WTC11 (cell line): Measurements from ENCODE around the gene SNX32. TPM values are rescaled to one million over a fixed set of nuclear protein-coding genes. Genes with fewer than 3 reads are reported as not detected.

ENCODE experiments used
- ATAC-seq: fragments of 200-7000 bp; cut with Tn5 transposase; 2 replicates; pipeline ENCODE4 v1.10.0; 2021; ENCODE audit warnings: mild to moderate bottlenecking, moderate library complexity
- CTCF ChIA-PET: fragments of 300-600 bp; sonication (Branson Sonifier 250); formaldehyde crosslinking; loops from one replicate; lab custom pipeline; 2021; ENCODE audit warnings: antibody characterized with exemption; lab: Charles Lee
- POLR2A ChIA-PET: fragments of 350-600 bp; sonication (Branson Sonifier 250); formaldehyde crosslinking; loops from one replicate; lab custom pipeline; 2021; ENCODE audit warnings: antibody characterized with exemption; lab: Charles Lee
- DNase-seq: peaks from one replicate; pipeline ENCODE4 v3.0.0; 2021; ENCODE audit warnings: low spot score
- H3K27ac Mint-ChIP-seq: 2 replicates; pipeline ENCODE4 v1.8.0; 2021; ENCODE audit warnings: mixed read lengths
- H3K27me3 Mint-ChIP-seq: 2 replicates; pipeline ENCODE4 v1.8.0; 2021; ENCODE audit warnings: low read depth, mild to moderate bottlenecking, moderate library complexity, mixed read lengths
- H3K36me3 Mint-ChIP-seq: 2 replicates; pipeline ENCODE4 v1.8.0; 2021; ENCODE audit warnings: mixed read lengths
- H3K4me1 Mint-ChIP-seq: 2 replicates; pipeline ENCODE4 v1.8.0; 2022; ENCODE audit warnings: mixed read lengths
- H3K4me3 Mint-ChIP-seq: 2 replicates; pipeline ENCODE4 v1.8.0; 2021; ENCODE audit warnings: mild to moderate bottlenecking, moderate library complexity, mixed read lengths
- H3K9me3 Mint-ChIP-seq: 2 replicates; pipeline ENCODE4 v1.8.0; 2021; ENCODE audit warnings: mixed read lengths
- CBFB ChIP-seq: sonication (generic); formaldehyde crosslinking; IDR thresholded peaks from 2 replicates; pipeline ENCODE4 v1.8.1; 2022; ENCODE audit warnings: mild to moderate bottlenecking, low read depth, missing genetic modification reagents
- CDX4 ChIP-seq: fragments of 250-450 bp; sonication (Bioruptor Pico); IDR thresholded peaks from 2 replicates; pipeline ENCODE4 v1.9.0; 2021; ENCODE audit warnings: moderate library complexity, mild to moderate bottlenecking, inconsistent platforms, borderline replicate concordance
- EMX1 ChIP-seq: fragments of 250-450 bp; sonication (Bioruptor Pico); IDR thresholded peaks from 2 replicates; pipeline ENCODE4 v1.8.0; 2021; ENCODE audit warnings: mild to moderate bottlenecking
- HMGA2 ChIP-seq: fragments of 250-450 bp; sonication (Bioruptor Pico); IDR thresholded peaks from 2 replicates; pipeline ENCODE4 v1.4.0; 2021; ENCODE audit warnings: mild to moderate bottlenecking, moderate library complexity
- JAZF1 ChIP-seq: fragments of 250-450 bp; sonication (Bioruptor Pico); IDR thresholded peaks from 2 replicates; pipeline ENCODE4 v1.9.0; 2021; ENCODE audit warnings: moderate library complexity, mild to moderate bottlenecking, inconsistent platforms
- JUN ChIP-seq: sonication (generic); formaldehyde crosslinking; IDR thresholded peaks from 2 replicates; pipeline ENCODE4 v1.8.0; 2023; ENCODE audit warnings: mild to moderate bottlenecking, missing genetic modification reagents
- MXD4 ChIP-seq: fragments of 250-450 bp; sonication (Bioruptor Pico); IDR thresholded peaks from 2 replicates; pipeline ENCODE4 v1.8.0; 2021; ENCODE audit warnings: mild to moderate bottlenecking, moderate library complexity, borderline replicate concordance
- SMAD3 ChIP-seq: sonication (generic); formaldehyde crosslinking; IDR thresholded peaks from 2 replicates; pipeline ENCODE4 v1.8.0; 2022; ENCODE audit warnings: missing genetic modification reagents, mild to moderate bottlenecking, borderline replicate concordance
- SMAD4 ChIP-seq: sonication (generic); formaldehyde crosslinking; IDR thresholded peaks from 2 replicates; pipeline ENCODE4 v1.8.0; 2022; ENCODE audit warnings: mild to moderate bottlenecking, missing genetic modification reagents
- TCF7 ChIP-seq: sonication (generic); formaldehyde crosslinking; IDR thresholded peaks from 2 replicates; pipeline ENCODE4 v1.8.0; 2022; ENCODE audit warnings: mild to moderate bottlenecking, low read depth, missing genetic modification reagents, moderate library complexity
- TEAD1 ChIP-seq: sonication (generic); formaldehyde crosslinking; IDR thresholded peaks from 2 replicates; pipeline ENCODE4 v1.8.0; 2022; ENCODE audit warnings: mild to moderate bottlenecking, missing genetic modification reagents
- USF1 ChIP-seq: sonication (generic); formaldehyde crosslinking; IDR thresholded peaks from 2 replicates; pipeline ENCODE4 v1.8.0; 2022; ENCODE audit warnings: mild to moderate bottlenecking, missing genetic modification reagents
- USF2 ChIP-seq: sonication (generic); formaldehyde crosslinking; IDR thresholded peaks from 2 replicates; pipeline ENCODE4 v1.8.1; 2023; ENCODE audit warnings: mild to moderate bottlenecking, missing genetic modification reagents, moderate library complexity
- ZNF232 ChIP-seq: sonication (generic); formaldehyde crosslinking; IDR thresholded peaks from 2 replicates; pipeline ENCODE4 v1.8.0; 2022; ENCODE audit warnings: mild to moderate bottlenecking, missing genetic modification reagents
- ZNF396 ChIP-seq: fragments of 250-450 bp; sonication (Bioruptor Pico); IDR thresholded peaks from 2 replicates; pipeline ENCODE4 v1.8.0; 2021; ENCODE audit warnings: mild to moderate bottlenecking, moderate library complexity, borderline replicate concordance
- ZNF423 ChIP-seq: fragments of 250-450 bp; sonication (Bioruptor Pico); IDR thresholded peaks from 2 replicates; pipeline ENCODE4 v2.1.2; 2022; ENCODE audit warnings: mild to moderate bottlenecking, moderate library complexity
- ZSCAN18 ChIP-seq: fragments of 250-450 bp; sonication (Bioruptor Pico); IDR thresholded peaks from 2 replicates; pipeline ENCODE4 v2.1.2; 2022; ENCODE audit warnings: mild to moderate bottlenecking, moderate library complexity
- total RNA-seq: library from RNA; stranded (reverse); gene quantifications from 3 replicates; pipeline ENCODE4 v1.2.3, GENCODE V29; 2021
- TF ChIP-seq, protein P1 (sequence below): sonication (generic); formaldehyde crosslinking; IDR thresholded peaks from 2 replicates; pipeline ENCODE4 v1.8.1; 2023; ENCODE audit warnings: mild to moderate bottlenecking, moderate library complexity, missing genetic modification reagents
- TF ChIP-seq, protein P2 (sequence below): fragments of 250-450 bp; sonication (Bioruptor Pico); conservative IDR thresholded peaks from 2 replicates; pipeline ENCODE4 v1.9.0; 2021; ENCODE audit warnings: mild to moderate bottlenecking
- TF ChIP-seq, protein P3 (sequence below): sonication (generic); formaldehyde crosslinking; IDR thresholded peaks from 2 replicates; pipeline ENCODE4 v1.8.0; 2023; ENCODE audit warnings: missing genetic modification reagents, mild to moderate bottlenecking, borderline replicate concordance
- TF ChIP-seq, protein P4 (sequence below): sonication (generic); formaldehyde crosslinking; IDR thresholded peaks from 2 replicates; pipeline ENCODE4 v1.8.1; 2022; ENCODE audit warnings: mild to moderate bottlenecking, moderate library complexity, missing genetic modification reagents

Gene SNX32
- total RNA-seq, 1 experiment from 2014 or later = 2.9 TPM

DNA sequence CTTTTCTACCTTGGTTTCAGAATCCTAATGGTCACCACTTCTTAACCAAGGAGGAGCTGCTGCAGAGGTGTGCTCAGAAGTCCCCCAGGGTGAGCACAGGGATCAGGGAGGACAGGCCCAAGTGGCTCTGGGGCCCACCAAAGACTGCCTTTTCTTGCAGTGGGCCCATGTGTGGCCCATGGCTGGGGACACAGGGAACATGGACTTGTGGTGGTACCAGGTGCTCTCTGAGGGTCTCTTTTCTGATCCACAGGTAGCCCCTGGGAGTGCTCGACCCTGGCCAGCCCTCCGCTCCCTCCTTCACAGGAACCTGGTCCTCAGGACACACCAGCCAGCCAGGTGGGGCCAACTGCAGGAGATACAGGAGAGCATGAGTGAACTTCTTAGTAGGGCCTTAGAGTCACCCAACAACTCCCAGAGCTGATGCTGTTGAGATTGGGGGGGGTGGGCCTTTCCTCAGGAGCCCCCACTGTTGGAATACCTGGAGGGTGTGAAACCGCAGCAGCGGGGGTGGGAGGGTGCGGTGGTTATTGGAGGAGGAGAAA, 28.5 kb downstream of the SNX32 start (continued):
- TF ChIP-seq, protein P1, sequence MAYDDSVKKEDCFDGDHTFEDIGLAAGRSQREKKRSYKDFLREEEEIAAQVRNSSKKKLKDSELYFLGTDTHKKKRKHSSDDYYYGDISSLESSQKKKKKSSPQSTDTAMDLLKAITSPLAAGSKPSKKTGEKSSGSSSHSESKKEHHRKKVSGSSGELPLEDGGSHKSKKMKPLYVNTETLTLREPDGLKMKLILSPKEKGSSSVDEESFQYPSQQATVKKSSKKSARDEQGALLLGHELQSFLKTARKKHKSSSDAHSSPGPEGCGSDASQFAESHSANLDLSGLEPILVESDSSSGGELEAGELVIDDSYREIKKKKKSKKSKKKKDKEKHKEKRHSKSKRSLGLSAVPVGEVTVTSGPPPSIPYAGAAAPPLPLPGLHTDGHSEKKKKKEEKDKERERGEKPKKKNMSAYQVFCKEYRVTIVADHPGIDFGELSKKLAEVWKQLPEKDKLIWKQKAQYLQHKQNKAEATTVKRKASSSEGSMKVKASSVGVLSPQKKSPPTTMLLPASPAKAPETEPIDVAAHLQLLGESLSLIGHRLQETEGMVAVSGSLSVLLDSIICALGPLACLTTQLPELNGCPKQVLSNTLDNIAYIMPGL (CRISPR knock-in tag) = no peak
- TF ChIP-seq, protein P2, sequence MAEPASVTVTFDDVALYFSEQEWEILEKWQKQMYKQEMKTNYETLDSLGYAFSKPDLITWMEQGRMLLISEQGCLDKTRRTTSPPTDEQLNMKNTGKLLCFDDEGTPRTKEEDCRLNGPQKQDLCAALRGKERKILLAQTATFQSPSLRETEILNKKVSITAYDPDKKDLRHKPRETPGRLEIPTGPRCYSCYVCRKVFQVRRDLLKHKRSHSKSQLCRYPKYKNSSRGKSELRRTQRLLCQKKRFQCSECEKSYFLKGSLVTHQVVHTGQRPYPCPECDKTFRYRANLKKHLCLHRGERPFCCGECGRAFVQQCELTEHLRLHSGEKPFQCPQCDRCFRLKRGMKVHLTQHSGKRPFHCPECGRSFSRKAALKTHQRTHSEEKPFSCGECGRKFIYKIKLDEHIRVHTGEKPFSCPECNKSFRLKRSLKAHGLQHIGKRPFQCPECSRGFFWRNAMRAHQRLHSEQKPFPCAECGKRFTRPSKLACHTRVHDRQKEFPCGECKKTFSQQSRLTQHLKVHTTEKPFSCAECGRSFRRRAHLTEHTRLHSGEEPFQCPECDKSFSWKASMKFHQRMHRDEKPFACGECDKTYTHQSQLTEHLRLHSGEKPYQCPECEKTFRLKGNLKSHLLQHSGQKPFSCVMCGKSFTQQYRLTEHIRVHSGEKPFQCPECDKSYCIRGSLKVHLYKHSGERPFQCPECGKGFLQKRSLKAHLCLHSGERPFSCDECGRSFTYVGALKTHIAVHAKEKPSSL (CRISPR knock-in tag) = no peak
- TF ChIP-seq ZNF396 (CRISPR knock-in tag) = no peak
- no peak for TF ChIP-seq HMGA2 (CRISPR knock-in tag)
- TF ChIP-seq ZNF232 (CRISPR knock-in tag) = no peak
- TF ChIP-seq USF1 (CRISPR knock-in tag) = no peak
- TF ChIP-seq, protein P3, sequence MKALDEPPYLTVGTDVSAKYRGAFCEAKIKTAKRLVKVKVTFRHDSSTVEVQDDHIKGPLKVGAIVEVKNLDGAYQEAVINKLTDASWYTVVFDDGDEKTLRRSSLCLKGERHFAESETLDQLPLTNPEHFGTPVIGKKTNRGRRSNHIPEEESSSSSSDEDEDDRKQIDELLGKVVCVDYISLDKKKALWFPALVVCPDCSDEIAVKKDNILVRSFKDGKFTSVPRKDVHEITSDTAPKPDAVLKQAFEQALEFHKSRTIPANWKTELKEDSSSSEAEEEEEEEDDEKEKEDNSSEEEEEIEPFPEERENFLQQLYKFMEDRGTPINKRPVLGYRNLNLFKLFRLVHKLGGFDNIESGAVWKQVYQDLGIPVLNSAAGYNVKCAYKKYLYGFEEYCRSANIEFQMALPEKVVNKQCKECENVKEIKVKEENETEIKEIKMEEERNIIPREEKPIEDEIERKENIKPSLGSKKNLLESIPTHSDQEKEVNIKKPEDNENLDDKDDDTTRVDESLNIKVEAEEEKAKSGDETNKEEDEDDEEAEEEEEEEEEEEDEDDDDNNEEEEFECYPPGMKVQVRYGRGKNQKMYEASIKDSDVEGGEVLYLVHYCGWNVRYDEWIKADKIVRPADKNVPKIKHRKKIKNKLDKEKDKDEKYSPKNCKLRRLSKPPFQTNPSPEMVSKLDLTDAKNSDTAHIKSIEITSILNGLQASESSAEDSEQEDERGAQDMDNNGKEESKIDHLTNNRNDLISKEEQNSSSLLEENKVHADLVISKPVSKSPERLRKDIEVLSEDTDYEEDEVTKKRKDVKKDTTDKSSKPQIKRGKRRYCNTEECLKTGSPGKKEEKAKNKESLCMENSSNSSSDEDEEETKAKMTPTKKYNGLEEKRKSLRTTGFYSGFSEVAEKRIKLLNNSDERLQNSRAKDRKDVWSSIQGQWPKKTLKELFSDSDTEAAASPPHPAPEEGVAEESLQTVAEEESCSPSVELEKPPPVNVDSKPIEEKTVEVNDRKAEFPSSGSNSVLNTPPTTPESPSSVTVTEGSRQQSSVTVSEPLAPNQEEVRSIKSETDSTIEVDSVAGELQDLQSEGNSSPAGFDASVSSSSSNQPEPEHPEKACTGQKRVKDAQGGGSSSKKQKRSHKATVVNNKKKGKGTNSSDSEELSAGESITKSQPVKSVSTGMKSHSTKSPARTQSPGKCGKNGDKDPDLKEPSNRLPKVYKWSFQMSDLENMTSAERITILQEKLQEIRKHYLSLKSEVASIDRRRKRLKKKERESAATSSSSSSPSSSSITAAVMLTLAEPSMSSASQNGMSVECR (CRISPR knock-in tag) = no peak
- no peak for TF ChIP-seq USF2 (CRISPR knock-in tag)
- TF ChIP-seq TEAD1 = no peak
- no peak for TF ChIP-seq CBFB (CRISPR knock-in tag)
- TF ChIP-seq ZSCAN18 (CRISPR knock-in tag) = no peak

DNA sequence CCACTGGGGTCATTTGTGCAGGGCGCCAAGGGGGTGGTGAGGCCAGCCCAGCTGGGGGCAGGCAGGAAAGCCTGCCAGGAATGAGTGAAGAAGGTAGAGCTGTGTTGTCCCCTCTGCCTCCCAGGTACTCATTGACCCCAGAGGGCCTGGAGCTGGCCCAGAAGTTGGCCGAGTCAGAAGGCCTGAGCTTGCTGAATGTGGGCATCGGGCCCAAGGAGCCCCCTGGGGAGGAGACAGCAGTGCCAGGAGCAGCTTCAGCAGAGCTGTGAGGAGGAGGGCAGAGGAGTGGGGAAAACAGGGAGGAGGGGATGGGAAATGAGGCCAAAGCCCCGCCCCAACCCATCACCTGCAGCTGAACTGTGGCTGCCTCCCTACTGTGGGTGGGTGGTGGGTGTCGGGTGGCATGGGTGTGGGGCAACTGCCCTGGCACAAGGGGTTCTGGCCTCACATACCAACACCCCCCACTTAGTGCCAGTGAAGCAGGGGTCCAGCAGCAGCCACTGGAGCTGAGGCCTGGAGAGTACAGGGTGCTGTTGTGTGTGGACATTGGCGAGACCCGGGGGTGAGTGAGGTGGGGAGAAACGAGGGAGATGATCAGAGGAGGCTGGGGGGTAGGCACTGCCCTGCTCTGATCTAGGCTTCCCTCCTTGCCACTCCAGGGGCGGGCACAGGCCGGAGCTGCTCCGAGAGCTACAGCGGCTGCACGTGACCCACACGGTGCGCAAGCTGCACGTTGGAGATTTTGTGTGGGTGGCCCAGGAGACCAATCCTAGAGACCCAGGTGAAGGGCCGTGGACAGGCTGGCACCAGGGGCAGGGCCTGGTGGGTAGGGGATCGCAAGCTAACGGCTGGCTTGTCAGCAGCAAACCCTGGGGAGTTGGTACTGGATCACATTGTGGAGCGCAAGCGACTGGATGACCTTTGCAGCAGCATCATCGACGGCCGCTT, 29.5 kb downstream of the SNX32 start:
- ATAC-seq (no peak), DNase-seq (no peak)
- Mint-ChIP-seq H3K27ac (peak overlapping the region; percentile 72), H3K36me3 (peaks cover 20% of the 10 kb centered on the region), H3K27me3 (peaks cover 2% of the 10 kb centered on the region), H3K4me3 (peak overlapping the region; percentile 24; the same call in 1 of the 2 replicates), H3K9me3 (no peaks in the 10 kb centered on the region), H3K4me1 (peaks cover 17% of the 10 kb centered on the region)
- ChIA-PET CTCF (interaction anchor here (16.6 kb wide), 1 partner anchor 26 kb away, joined by 539 read pairs; the partner anchor contains the start of genes CCDC85B and FIBP), POLR2A (no interaction called here)
- TF ChIP-seq JAZF1 (no peak), ZNF423 (CRISPR knock-in tag) (no peak), SMAD3 (CRISPR knock-in tag) (no peak), MXD4 (CRISPR knock-in tag) (no peak), JUN (CRISPR knock-in tag) (no peak), CDX4 (CRISPR knock-in tag) (no peak), TCF7 (CRISPR knock-in tag) (no peak), EMX1 (CRISPR knock-in tag) (no peak), SMAD4 (CRISPR knock-in tag) (no peak)
- TF ChIP-seq, protein P4, sequence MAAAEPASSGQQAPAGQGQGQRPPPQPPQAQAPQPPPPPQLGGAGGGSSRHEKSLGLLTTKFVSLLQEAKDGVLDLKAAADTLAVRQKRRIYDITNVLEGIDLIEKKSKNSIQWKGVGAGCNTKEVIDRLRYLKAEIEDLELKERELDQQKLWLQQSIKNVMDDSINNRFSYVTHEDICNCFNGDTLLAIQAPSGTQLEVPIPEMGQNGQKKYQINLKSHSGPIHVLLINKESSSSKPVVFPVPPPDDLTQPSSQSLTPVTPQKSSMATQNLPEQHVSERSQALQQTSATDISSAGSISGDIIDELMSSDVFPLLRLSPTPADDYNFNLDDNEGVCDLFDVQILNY (CRISPR knock-in tag) = no peak
